ENCODE results near the gene COL27A1. TPM values are rescaled to one million over a fixed set of nuclear protein-coding genes. Genes with fewer than 3 reads are reported as not detected.

The COL27A1 gene
- total and polyA plus RNA-seq, 9 of the 15 experiments (the other 6 are each of a cell fraction or from before 2014, with no cell fraction given): 0.07 TPM; not detected in 8

DNA sequence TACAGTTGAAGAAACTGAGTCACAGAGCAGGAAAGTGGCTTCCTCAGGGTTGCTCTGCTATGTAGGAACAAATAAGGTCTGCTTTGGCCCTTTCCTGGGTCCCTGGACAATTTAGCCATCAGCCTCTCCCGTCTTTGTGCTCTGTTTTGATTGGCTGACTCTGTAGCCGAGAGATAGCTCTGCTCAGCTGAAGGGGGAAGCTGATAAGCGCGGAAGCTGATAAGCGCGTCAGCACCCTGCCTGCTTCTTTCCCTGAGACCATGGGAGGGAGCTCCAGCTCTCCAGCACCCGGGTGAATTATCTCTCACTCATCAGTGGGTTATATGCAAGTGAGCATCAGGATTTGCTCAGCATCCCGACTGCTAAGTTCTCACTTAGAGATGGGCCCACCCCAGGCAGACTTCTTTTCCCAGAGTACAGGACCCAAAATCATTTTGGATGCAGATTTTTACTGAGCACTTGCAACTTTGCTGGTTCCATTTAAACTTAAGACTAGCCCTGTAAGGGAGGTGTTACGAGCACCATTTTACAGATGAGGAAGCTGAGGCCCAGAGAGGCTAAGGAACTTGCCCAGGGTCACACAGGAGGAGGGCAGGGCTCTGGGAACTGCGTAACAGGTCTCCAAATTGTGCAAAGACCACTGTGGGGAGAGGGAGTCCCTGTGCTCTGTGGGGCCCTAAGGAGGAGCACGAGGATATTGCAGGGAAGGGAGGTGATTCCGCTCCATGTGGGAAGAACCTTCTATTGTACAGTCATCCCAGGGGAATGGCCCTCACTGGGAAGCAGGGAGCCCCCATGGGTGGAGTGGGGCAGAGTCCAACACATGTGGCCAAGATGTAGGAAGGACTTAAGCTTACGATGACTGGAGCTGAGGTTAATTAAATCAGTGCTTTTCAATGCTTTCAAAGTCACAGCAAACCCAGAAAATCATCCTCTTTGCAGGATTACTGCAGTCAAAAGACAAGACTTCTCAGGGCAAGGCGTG, 83.8 kb downstream of the COL27A1 start (continued):
- TF ChIP-seq DPF2 (IDR thresholded peaks at IDR 0.05) (peak; percentile 90), KLF16 (IDR thresholded peaks at IDR 0.05) (peak; percentile 90), POLR2H (tag; IDR thresholded peaks at IDR 0.05; ENCODE audit: low read depth) (no peak), RCOR1 (IDR thresholded peaks at IDR 0.05; ENCODE audit: borderline replicate concordance in 1 of 2, low read depth in 2 of 2, low read length in 2 of 2) (peak in 1 of 2 experiments; percentile 99; a peak in 2 of 4 replicates), KDM5B (IDR thresholded peaks at IDR 0.05; ENCODE audit: insufficient replicate concordance, low read depth, low read length) (no peak), BCL6 (CRISPR knock-in tag; IDR thresholded peaks at IDR 0.05) (no peak), LEF1 (IDR thresholded peaks at IDR 0.05) (no peak), EZH2 (IDR thresholded peaks at IDR 0.05; ENCODE audit: borderline replicate concordance, low read depth, low read length) (no peak), HDAC3 (IDR thresholded peaks at IDR 0.05; ENCODE audit: borderline replicate concordance, partially characterized antibody) (no peak), NEUROD1 (IDR thresholded peaks at IDR 0.05; ENCODE audit: borderline replicate concordance, low read depth, low read length, partially characterized antibody) (peak; percentile 62), EGR1 (conservative IDR thresholded peaks at IDR 0.05) (no peak), NFRKB (IDR thresholded peaks at IDR 0.05; ENCODE audit: low read depth) (no peak), CSDE1 (IDR thresholded peaks at IDR 0.05) (no peak), NCOA2 (IDR thresholded peaks at IDR 0.05; ENCODE audit: partially characterized antibody in 2 of 2) (no peak), ILF3 (IDR thresholded peaks at IDR 0.05; ENCODE audit: borderline replicate concordance) (no peak)
- TF ChIP-seq, protein P1, sequence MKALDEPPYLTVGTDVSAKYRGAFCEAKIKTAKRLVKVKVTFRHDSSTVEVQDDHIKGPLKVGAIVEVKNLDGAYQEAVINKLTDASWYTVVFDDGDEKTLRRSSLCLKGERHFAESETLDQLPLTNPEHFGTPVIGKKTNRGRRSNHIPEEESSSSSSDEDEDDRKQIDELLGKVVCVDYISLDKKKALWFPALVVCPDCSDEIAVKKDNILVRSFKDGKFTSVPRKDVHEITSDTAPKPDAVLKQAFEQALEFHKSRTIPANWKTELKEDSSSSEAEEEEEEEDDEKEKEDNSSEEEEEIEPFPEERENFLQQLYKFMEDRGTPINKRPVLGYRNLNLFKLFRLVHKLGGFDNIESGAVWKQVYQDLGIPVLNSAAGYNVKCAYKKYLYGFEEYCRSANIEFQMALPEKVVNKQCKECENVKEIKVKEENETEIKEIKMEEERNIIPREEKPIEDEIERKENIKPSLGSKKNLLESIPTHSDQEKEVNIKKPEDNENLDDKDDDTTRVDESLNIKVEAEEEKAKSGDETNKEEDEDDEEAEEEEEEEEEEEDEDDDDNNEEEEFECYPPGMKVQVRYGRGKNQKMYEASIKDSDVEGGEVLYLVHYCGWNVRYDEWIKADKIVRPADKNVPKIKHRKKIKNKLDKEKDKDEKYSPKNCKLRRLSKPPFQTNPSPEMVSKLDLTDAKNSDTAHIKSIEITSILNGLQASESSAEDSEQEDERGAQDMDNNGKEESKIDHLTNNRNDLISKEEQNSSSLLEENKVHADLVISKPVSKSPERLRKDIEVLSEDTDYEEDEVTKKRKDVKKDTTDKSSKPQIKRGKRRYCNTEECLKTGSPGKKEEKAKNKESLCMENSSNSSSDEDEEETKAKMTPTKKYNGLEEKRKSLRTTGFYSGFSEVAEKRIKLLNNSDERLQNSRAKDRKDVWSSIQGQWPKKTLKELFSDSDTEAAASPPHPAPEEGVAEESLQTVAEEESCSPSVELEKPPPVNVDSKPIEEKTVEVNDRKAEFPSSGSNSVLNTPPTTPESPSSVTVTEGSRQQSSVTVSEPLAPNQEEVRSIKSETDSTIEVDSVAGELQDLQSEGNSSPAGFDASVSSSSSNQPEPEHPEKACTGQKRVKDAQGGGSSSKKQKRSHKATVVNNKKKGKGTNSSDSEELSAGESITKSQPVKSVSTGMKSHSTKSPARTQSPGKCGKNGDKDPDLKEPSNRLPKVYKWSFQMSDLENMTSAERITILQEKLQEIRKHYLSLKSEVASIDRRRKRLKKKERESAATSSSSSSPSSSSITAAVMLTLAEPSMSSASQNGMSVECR (CRISPR knock-in tag; IDR thresholded peaks at IDR 0.05): no peak
- TF ChIP-seq, protein P2, sequence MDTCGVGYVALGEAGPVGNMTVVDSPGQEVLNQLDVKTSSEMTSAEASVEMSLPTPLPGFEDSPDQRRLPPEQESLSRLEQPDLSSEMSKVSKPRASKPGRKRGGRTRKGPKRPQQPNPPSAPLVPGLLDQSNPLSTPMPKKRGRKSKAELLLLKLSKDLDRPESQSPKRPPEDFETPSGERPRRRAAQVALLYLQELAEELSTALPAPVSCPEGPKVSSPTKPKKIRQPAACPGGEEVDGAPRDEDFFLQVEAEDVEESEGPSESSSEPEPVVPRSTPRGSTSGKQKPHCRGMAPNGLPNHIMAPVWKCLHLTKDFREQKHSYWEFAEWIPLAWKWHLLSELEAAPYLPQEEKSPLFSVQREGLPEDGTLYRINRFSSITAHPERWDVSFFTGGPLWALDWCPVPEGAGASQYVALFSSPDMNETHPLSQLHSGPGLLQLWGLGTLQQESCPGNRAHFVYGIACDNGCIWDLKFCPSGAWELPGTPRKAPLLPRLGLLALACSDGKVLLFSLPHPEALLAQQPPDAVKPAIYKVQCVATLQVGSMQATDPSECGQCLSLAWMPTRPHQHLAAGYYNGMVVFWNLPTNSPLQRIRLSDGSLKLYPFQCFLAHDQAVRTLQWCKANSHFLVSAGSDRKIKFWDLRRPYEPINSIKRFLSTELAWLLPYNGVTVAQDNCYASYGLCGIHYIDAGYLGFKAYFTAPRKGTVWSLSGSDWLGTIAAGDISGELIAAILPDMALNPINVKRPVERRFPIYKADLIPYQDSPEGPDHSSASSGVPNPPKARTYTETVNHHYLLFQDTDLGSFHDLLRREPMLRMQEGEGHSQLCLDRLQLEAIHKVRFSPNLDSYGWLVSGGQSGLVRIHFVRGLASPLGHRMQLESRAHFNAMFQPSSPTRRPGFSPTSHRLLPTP (IDR thresholded peaks at IDR 0.05; ENCODE audit: borderline replicate concordance, extremely low read depth, insufficient read length): no peak

Measured in K562 (cell line).